Measurements from ENCODE around the gene DNPH1. TPM values are rescaled to one million over a fixed set of nuclear protein-coding genes. Genes with fewer than 3 reads are reported as not detected.
A peak's percentile ranks its signal among the peaks of the same experiment; 100 is the strongest.

The DNPH1 gene
- total and polyA plus RNA-seq, 10 of the 15 experiments (the other 5 are each of a cell fraction or from before 2014, with no cell fraction given), result 7.0 to 136 (median 67.7) TPM

DNA sequence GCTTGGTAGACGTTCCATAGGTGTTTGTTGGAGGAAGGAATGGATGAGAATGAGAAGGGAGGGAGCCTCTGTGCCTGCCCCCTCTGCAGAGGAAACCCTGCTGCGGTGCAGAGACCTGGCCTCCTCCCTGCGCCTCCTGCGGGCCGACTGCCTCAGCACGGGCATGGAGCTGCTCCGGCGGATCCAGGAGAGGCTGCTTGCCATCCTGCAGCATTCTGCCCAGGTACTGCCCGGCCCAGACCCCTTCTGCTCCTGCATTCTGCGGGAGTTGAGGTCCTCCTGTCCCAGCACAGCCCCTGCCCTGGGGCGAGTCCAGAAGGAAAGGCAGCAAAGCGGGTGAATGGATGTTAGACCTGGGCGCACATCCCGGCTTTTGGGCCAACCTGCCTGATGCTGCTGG, 6.1 kb downstream of the DNPH1 start (continued):
- no peak for TF ChIP-seq POLR2AphosphoS2 (IDR thresholded peaks at IDR 0.05; ENCODE audit: low read depth, low read length)

DNA sequence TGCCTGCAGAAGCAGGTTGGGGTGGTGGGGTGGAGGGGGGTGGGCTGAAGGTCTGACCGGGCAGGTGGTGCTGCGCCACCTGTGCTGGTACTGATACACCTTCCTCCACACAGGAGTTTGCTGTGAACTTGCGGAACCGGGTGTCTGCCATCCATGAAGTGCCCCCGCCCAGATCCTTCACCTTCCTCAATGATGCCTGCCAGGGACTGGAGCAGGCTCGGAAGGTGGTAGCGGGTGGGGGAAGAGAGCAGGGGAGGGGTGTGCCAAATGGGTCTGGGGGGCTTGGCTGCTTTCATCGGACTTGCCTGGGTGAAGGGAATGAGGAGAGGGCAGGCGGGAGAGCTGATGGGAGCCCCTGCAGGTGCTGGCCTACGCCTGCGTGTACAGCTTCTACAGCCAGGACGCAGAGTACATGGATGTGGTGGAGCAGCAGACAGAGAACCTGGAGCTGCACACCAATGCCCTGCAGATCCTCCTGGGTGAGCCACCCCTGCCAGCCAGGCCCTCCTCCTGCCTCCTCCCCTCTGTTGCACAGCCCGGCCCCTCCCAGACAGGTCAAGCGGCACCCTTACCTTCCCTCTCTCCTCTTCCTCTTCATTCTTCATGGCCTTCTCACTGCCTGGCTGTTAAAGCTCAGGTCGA, 6.7 kb downstream of the DNPH1 start:
- Histone ChIP-seq H3K9ac (ENCODE audit: control insufficient read depth, insufficient read depth, low read length) (no peak overlapping the region), H3K4me1 (ENCODE audit: control insufficient read depth, insufficient read depth, low read length) (peaks cover 19% of the 10 kb centered on the region)

More for the DNA sequence above, 6.7 kb downstream of the DNPH1 start:
- intact Hi-C loops (cut with micrococcal nuclease; ENCODE audit: unreplicated experiment), result no loop called here
- CTCF ChIA-PET, result interaction anchor here (0.7 to 1.2 kb wide), 3 partner anchors 10 to 283 kb away, joined by 3 to 4 read pairs (median 4); no protein-coding TSS in a partner anchor
- H3K79me2 ChIP-seq (ENCODE audit: control insufficient read depth, insufficient read depth, low read length), result peaks cover 10% of the 10 kb centered on the region
- POLR2A ChIA-PET, result interaction anchor here (3.4 kb wide), 1 partner anchor 48 kb away, joined by 26 read pairs; no protein-coding TSS in a partner anchor
- no peaks in the 10 kb centered on the region for H4K20me1 ChIP-seq (ENCODE audit: control insufficient read depth, insufficient read depth)
- no TSS peak for BruUV-seq (replicated peaks)
- H3K4me2 ChIP-seq (ENCODE audit: control insufficient read depth, insufficient read depth), result 0 out of 2 replicates have a peak overlapping the region, but pooled peaks have one; percentile 22
- no peak overlapping the region for H3K4me3 ChIP-seq
- no peak overlapping the region for H2AFZ ChIP-seq (ENCODE audit: control insufficient read depth, low read depth, low read length)
- no peaks in the 10 kb centered on the region; a peak in 1 of 4 replicates for H3K36me3 ChIP-seq (ENCODE audit: control insufficient read depth in 2 of 2, insufficient read depth in 2 of 2, low read length in 1 of 2)
- 95% methylated on average over 15 of the region's 15 CpGs for WGBS (ENCODE audit: insufficient coverage, insufficient replicate concordance, low lambda C conversion rate, missing lambda C conversion rate)
- TF ChIP-seq CREM (IDR thresholded peaks at IDR 0.05; ENCODE audit: low read depth) (no peak), POLR2A (IDR thresholded peaks at IDR 0.05; ENCODE audit: low read depth, low read length) (peak; percentile 11; the same call in 1 of the 2 replicates)
- H3K27me3 ChIP-seq (replicated peaks in 1 of 2; ENCODE audit: control insufficient read depth in 2 of 2, insufficient read depth in 2 of 2, low read length in 1 of 2), result no peaks in the 10 kb centered on the region
- DNase-seq (ENCODE audit: low read depth, low spot score), result no peak
- FAIRE-seq, result no peak
- in situ Hi-C loops (cut with MboI), result no loop called here
- no peaks in the 10 kb centered on the region for H3K9me3 ChIP-seq (replicated peaks; ENCODE audit: control insufficient read depth, insufficient read depth, low read length)
- RAD21 ChIA-PET (ENCODE audit: unreplicated experiment), result no interaction called here
- H3K27ac ChIP-seq (ENCODE audit: control insufficient read depth, insufficient read depth), result no peak overlapping the region
- SMC1A ChIA-PET (ENCODE audit: uncharacterized antibody, unreplicated experiment), result interaction anchor here (2.1 kb wide), 1 partner anchor 49 kb away, joined by 10 read pairs; no protein-coding TSS in a partner anchor
- ATAC-seq, result no peak
